GM12878 (cell line): Measurements from ENCODE around the gene GNGT1. TPM values are rescaled to one million over a fixed set of nuclear protein-coding genes. Genes with fewer than 3 reads are reported as not detected.
"Not testable (repeated sequence)": the region's sequence is repeated elsewhere in the genome, so short reads cannot be mapped to it uniquely, and the experiment has no call there.

Experiments
- ATAC-seq: fragments of 200-7000 bp; cut with Tn5 transposase; 3 replicates; pipeline ENCODE4 v1.9.1; 2020; ENCODE audit warnings: mild to moderate bottlenecking, moderate library complexity
- BruUV-seq: library from RNA; stranded (reverse); fragments of 400-500 nt; replicated peaks from 2 replicates; lab custom pipeline; 2021; lab: Mats Ljungman, UMichigan
- CTCF ChIA-PET: fragments of 300-600 bp; sonication (Branson Sonifier 250); formaldehyde crosslinking; extraction: SDS; loops from one replicate; lab custom pipeline; 2021; ENCODE audit warnings: inconsistent platforms; lab: Yijun Ruan, JAX
- POLR2A ChIA-PET: fragments of 350-600 bp; formaldehyde crosslinking; extraction: SDS; loops from one replicate; lab custom pipeline; 2021; ENCODE audit warnings: inconsistent platforms; lab: Charles Lee
- RAD21 ChIA-PET: fragments of 300-600 bp; sonication (Branson Sonifier 250); formaldehyde crosslinking; loops from one replicate; lab custom pipeline; 2023; ENCODE audit warnings: antibody characterized with exemption; ENCODE audit not compliant: unreplicated experiment; lab: Charles Lee
- SMC1A ChIA-PET: fragments of 300-600 bp; sonication (Branson Sonifier 250); formaldehyde crosslinking; loops from one replicate; lab custom pipeline; 2023; ENCODE audit not compliant: unreplicated experiment, uncharacterized antibody; lab: Charles Lee
- DNase-seq: peaks from one replicate; pipeline ENCODE4 v3.0.0-alpha.2; 2011; ENCODE audit warnings: low read depth, low spot score
- FAIRE-seq: peaks from 3 replicates; lab custom pipeline; 2011; peaks lifted over from hg19 to GRCh38; lab: Jason Lieb, UNC
- H2AFZ ChIP-seq: 2 replicates; pipeline ENCODE4 v1.6.0; 2011; ENCODE audit warnings: low read depth, low read length, control low read depth; ENCODE audit not compliant: control insufficient read depth
- H3K27ac ChIP-seq: 2 replicates; pipeline ENCODE4 v1.5.1; 2011; ENCODE audit warnings: control low read depth; ENCODE audit not compliant: control insufficient read depth, insufficient read depth
- H3K27me3 ChIP-seq, 2 experiments: replicated peaks in 1 of 2; 2 replicates each; pipeline versions ENCODE4 v1.6.0 to v1.6.1; 2011; ENCODE audit warnings: low read length in 1 of 2; ENCODE audit not compliant: control insufficient read depth in 2 of 2, insufficient read depth in 2 of 2
- H3K36me3 ChIP-seq, 2 experiments: 2 replicates each; pipeline ENCODE4 v1.5.1; 2011; ENCODE audit warnings: low read length in 1 of 2; ENCODE audit not compliant: control insufficient read depth in 2 of 2, insufficient read depth in 2 of 2
- H3K4me1 ChIP-seq: 2 replicates; pipeline ENCODE4 v1.6.1; 2011; ENCODE audit warnings: mild to moderate bottlenecking, low read length, moderate library complexity, mixed read lengths; ENCODE audit not compliant: control insufficient read depth, insufficient read depth
- H3K4me2 ChIP-seq: 2 replicates; pipeline ENCODE4 v1.6.0; 2011; ENCODE audit warnings: control low read depth; ENCODE audit not compliant: control insufficient read depth, insufficient read depth
- H3K4me3 ChIP-seq: fragments of 200-600 bp; sonication (generic); 2 replicates; pipeline ENCODE4 v1.5.1; 2016
- H3K79me2 ChIP-seq: 2 replicates; pipeline ENCODE4 v1.6.0; 2011; ENCODE audit warnings: low read length; ENCODE audit not compliant: control insufficient read depth, insufficient read depth
- H3K9ac ChIP-seq: 2 replicates; pipeline ENCODE4 v1.8.0; 2011; ENCODE audit warnings: low read length, control low read depth, mixed read lengths; ENCODE audit not compliant: control insufficient read depth, insufficient read depth
- H3K9me3 ChIP-seq: replicated peaks from 3 replicates; pipeline ENCODE4 v1.5.1; 2011; ENCODE audit warnings: mild to moderate bottlenecking, low read length; ENCODE audit not compliant: control insufficient read depth, insufficient read depth
- H4K20me1 ChIP-seq: 2 replicates; pipeline ENCODE4 v1.6.0; 2011; ENCODE audit not compliant: control insufficient read depth, insufficient read depth
- ASH2L ChIP-seq: fragments of 300-600, 200-600 bp; sonication (generic); IDR thresholded peaks from 2 replicates; pipeline ENCODE4 v1.6.1; 2017; ENCODE audit warnings: low read depth, mild to moderate bottlenecking, borderline replicate concordance
- BCL11A ChIP-seq: IDR thresholded peaks from 2 replicates; pipeline ENCODE4 v1.6.1; 2011; ENCODE audit warnings: low read depth, low read length
- BRCA1 ChIP-seq: IDR thresholded peaks from 2 replicates; pipeline ENCODE4 v1.6.1; 2011; ENCODE audit warnings: low read depth, low read length, improper control_type of control experiment
- E4F1 ChIP-seq: fragments of 450-650 bp; IDR thresholded peaks from 2 replicates; pipeline ENCODE4 v1.6.1; 2018; ENCODE audit warnings: borderline replicate concordance, mild to moderate bottlenecking; ENCODE audit not compliant: partially characterized antibody
- MEF2B ChIP-seq: fragments of 450-650 bp; IDR thresholded peaks from 2 replicates; pipeline ENCODE4 v1.6.1; 2018; ENCODE audit warnings: mild to moderate bottlenecking, moderate library complexity; ENCODE audit not compliant: partially characterized antibody, poor library complexity, severe bottlenecking
- NFXL1 ChIP-seq: fragments of 450-650 bp; IDR thresholded peaks from 2 replicates; pipeline ENCODE4 v1.6.1; 2017; ENCODE audit warnings: antibody characterized with exemption, mild to moderate bottlenecking, borderline replicate concordance
- NFYB ChIP-seq: IDR thresholded peaks from 2 replicates; pipeline ENCODE4 v1.6.1; 2011; ENCODE audit warnings: low read depth, mild to moderate bottlenecking, low read length, improper control_type of control experiment, moderate library complexity; ENCODE audit not compliant: insufficient read depth
- SMARCA5 ChIP-seq: fragments of 450-650 bp; IDR thresholded peaks from 2 replicates; pipeline ENCODE4 v1.6.1; 2017; ENCODE audit warnings: mild to moderate bottlenecking
- TAF1 ChIP-seq: IDR thresholded peaks from 2 replicates; pipeline ENCODE4 v1.6.1; 2011; ENCODE audit warnings: mild to moderate bottlenecking, low read depth, low read length, borderline replicate concordance
- YY1 ChIP-seq: IDR thresholded peaks from 2 replicates; pipeline ENCODE4 v1.6.1; 2011; ENCODE audit warnings: low read depth, mild to moderate bottlenecking, low read length
- ZNF217 ChIP-seq: fragments of 450-650 bp; IDR thresholded peaks from 2 replicates; pipeline ENCODE4 v1.6.1; 2017; ENCODE audit warnings: antibody characterized with exemption, mild to moderate bottlenecking
- ZZZ3 ChIP-seq: IDR thresholded peaks from 2 replicates; pipeline ENCODE4 v1.6.1; 2011; ENCODE audit warnings: low read depth; ENCODE audit not compliant: control insufficient read depth, insufficient read length
- WGBS: methylation state at CpG from one replicate; pipeline ENCODE4 v1.1.6; 2016; ENCODE audit warnings: low lambda C conversion rate; ENCODE audit not compliant: insufficient replicate concordance, insufficient coverage; ENCODE audit errors: missing lambda C conversion rate; 5-methylcytosine and 5-hydroxymethylcytosine counted together
- in situ Hi-C: fragments of 300-500 bp; cut with MboI; formaldehyde crosslinking; loops from 9 replicates; pipeline ENCODE4 v1.14.3; 2018; ENCODE audit warnings: mixed read lengths
- intact Hi-C: fragments of 100-400 bp; cut with micrococcal nuclease; formaldehyde crosslinking; loops from one replicate; pipeline ENCODE4 v1.14.2; 2022; ENCODE audit not compliant: unreplicated experiment
- polyA plus RNA-seq, 11 experiments: library from polyadenylated mRNA; depleted of rRNA in 4 of 11; unstranded in 6 of 11; stranded (reverse) in 5 of 11; fragments of >200 nt; fragmentation: Nextera tagmentation in 4 of 11; fragmentation: Illumina TruSeq in 1 of 11; extraction: Ambion mirVana in 4 of 11; extraction: Trizol in 1 of 11; gene quantifications; 1 replicate in 1 of 11; 2 replicates in 10 of 11; pipeline versions ENCODE4 v1.2.1 to v1.2.3, GENCODE V29; 2011 to 2016; ENCODE audit warnings: inconsistent platforms in 2 of 11, missing spikeins in 2 of 11, low read depth in 1 of 11
- total RNA-seq, 4 experiments: library from RNA; depleted of rRNA in 3 of 4; stranded (reverse); fragments of >200 nt in 3 of 4; fragmentation: Illumina TruSeq in 1 of 4; extraction: Trizol in 1 of 4; gene quantifications; 2 replicates each; pipeline versions ENCODE4 v1.2.1 to v1.2.3, GENCODE V29; 2013 to 2021
- TF ChIP-seq, protein P1 (sequence below): IDR thresholded peaks from 2 replicates; pipeline ENCODE4 v1.6.1; 2012; ENCODE audit warnings: low read depth, low read length, improper control_type of control experiment

GNGT1 gene
- total and polyA plus RNA-seq, 10 of the 15 experiments (the other 5 are each of a cell fraction or from before 2014, with no cell fraction given), result not detected

DNA sequence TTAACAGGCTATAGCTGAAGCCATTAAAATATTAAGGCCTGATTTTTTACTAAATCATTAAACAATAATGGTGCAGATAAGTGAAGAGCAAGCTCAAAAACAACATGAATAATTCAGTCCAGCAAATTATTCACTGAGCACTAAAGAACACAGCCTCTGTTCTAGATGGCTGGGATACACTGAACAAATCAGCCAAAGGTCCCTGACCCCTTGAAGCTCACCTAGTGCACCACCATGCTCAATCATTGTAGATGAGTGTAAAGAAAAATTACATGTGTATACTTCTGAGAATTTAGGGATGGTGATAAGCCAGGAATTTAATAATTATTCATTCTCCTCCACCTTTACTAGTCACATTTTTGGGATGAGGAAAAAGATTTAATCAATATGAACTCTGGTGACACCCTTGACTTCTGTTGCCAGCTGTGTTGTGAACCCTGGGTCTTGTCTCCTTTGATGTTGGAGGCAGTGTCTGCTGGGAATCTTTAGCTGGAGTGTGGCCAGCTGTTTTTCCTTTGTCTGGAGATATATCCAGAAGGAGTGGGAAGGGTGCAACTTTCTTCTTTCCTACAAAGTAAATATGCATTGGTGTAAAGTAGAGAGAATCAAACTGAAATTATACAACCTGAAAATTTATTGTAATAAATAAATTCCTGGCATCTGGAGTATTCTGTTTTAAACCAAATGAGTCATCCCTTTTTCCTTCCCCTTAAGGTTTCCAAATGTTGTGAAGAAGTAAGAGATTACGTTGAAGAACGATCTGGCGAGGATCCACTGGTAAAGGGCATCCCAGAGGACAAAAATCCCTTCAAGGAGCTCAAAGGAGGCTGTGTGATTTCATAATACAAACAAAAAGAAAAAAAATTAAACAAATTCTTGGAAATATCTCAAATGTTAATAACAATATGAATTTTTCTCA, 4.0 kb downstream of the GNGT1 start:
- CTCF ChIA-PET, result interaction anchor here (0.5 to 3.0 kb wide), 8 partner anchors 9 to 485 kb away, joined by 3 to 9 read pairs (median 4); no protein-coding TSS in a partner anchor
- in situ Hi-C loops, result no loop called here
- DNase-seq, result no peak
- no TSS peak for BruUV-seq
- intact Hi-C loops, result no loop called here
- no peaks in the 10 kb centered on the region for H4K20me1 ChIP-seq
- no peak overlapping the region for H2AFZ ChIP-seq
- H3K9me3 ChIP-seq, result no peaks in the 10 kb centered on the region
- WGBS, result 19% methylated on average over 3 of the region's 3 CpGs
- SMC1A ChIA-PET, result interaction anchor here (0.7 to 5.9 kb wide), 13 partner anchors 8 to 177 kb away, joined by 3 to 49 read pairs (median 3); partner anchors contain the start of gene GNG11
- no peaks in the 10 kb centered on the region for H3K27me3 ChIP-seq
- H3K4me3 ChIP-seq, result no peak overlapping the region
- no peak overlapping the region for H3K4me2 ChIP-seq
- RAD21 ChIA-PET, result interaction anchor here (0.8 to 3.5 kb wide), 3 partner anchors 12 to 178 kb away, joined by 3 to 19 read pairs (median 4); no protein-coding TSS in a partner anchor
- no peak for FAIRE-seq
- no peaks in the 10 kb centered on the region for H3K36me3 ChIP-seq
- H3K9ac ChIP-seq, result no peak overlapping the region
- H3K27ac ChIP-seq, result no peak overlapping the region
- H3K4me1 ChIP-seq, result no peaks in the 10 kb centered on the region
- H3K79me2 ChIP-seq, result no peaks in the 10 kb centered on the region
- TF ChIP-seq, protein P1, sequence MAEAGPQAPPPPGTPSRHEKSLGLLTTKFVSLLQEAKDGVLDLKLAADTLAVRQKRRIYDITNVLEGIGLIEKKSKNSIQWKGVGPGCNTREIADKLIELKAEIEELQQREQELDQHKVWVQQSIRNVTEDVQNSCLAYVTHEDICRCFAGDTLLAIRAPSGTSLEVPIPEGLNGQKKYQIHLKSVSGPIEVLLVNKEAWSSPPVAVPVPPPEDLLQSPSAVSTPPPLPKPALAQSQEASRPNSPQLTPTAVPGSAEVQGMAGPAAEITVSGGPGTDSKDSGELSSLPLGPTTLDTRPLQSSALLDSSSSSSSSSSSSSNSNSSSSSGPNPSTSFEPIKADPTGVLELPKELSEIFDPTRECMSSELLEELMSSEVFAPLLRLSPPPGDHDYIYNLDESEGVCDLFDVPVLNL, result no peak
- TF ChIP-seq YY1 (no peak), ZNF217 (no peak), TAF1 (no peak), ZZZ3 (no peak), MEF2B (no peak), NFXL1 (no peak), BRCA1 (no peak), SMARCA5 (no peak), NFYB (no peak), E4F1 (no peak), BCL11A (no peak), ASH2L (no peak)
- no peak for ATAC-seq
- POLR2A ChIA-PET, result no interaction called here

DNA sequence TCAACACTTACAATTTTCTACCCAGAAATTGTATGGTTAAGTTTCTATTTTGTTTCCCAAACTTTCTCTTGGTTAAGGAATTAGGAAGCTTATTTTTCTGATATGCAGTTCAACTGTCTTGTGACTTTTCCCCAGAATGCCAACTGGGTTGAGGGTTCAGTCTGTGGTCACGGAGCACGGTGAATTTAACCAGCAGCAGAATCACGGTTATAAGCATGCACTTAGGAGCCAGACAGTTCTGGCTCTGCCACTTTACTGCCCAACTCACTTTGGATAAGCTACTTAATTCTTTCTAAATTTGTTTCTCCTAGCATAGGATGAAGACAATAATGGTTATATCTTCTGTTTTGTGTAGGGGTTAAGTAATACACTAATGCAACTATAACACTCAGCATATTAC, 4.9 kb downstream of the GNGT1 start:
- ChIA-PET CTCF (interaction anchor here (1.2 to 3.0 kb wide), 2 partner anchors 10 to 176 kb away, joined by 5 to 9 read pairs; no protein-coding TSS in a partner anchor), SMC1A (interaction anchor here (0.8 to 3.5 kb wide), 3 partner anchors 10 to 134 kb away, joined by 3 to 19 read pairs (median 11); partner anchors contain the start of gene GNG11)
- in situ Hi-C loops, BruUV-seq, H3K9ac ChIP-seq, H3K27me3 ChIP-seq, H3K36me3 ChIP-seq, H3K4me3 ChIP-seq, FAIRE-seq, H3K9me3 ChIP-seq, ATAC-seq, H3K4me1 ChIP-seq, RAD21 ChIA-PET, POLR2A ChIA-PET, intact Hi-C loops, H3K79me2 ChIP-seq, H3K4me2 ChIP-seq, DNase-seq, H3K27ac ChIP-seq, H4K20me1 ChIP-seq, H2AFZ ChIP-seq: not testable (repeated sequence)
- WGBS, result 40% methylated on average over 3 of the region's 3 CpGs
